ENCODE measurements around the gene RNF144A.
"Not testable (repeated sequence)": the region's sequence is repeated elsewhere in the genome, so short reads cannot be mapped to it uniquely, and the experiment has no call there.

RNF144A gene

DNA sequence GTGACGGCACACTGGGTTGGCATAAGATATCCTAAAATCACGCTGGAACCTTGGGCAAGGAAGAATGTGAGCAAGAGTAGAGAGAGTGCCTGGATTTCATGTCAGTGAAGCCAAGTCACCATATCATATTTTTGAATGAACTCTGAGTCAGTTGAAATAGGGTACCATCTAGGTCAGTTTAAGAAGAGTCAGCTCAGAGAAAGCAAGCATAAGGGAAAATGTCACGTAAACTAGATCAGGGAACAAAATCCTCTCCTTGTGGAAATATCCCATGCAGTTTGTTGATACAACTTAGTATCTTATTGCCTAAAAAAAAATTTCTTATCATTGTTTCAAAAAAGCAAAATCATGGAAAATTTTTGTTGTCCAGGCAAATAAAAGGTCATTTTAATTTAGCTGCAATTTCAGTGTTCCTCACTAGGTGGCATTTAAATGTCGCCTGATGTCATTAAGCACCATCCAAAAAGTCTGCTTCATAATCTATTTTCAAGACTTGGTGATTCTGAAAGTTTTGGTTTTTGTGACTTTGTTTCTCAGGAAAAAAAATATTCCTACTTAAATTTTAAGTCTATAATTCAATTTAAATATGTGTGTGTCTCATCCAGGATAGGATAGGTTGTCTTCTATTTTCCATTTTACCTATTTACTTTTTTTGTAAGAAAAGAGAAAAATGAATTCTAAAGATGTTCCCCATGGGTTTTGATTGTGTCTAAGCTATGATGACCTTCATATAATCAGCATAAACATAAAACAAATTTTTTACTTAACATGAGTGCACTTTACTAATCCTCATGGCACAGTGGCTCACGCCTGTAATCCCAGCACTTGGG lies 20.1 kb upstream of the RNF144A start:
- Histone ChIP-seq H3K27ac (no peak overlapping the region), H3K4me3 (ENCODE audit: low read depth, low read length) (no peak overlapping the region), H3K27me3 (replicated peaks) (no peaks in the 10 kb centered on the region), H3K36me3 (replicated peaks) (no peaks in the 10 kb centered on the region)
- in situ Hi-C loops (cut with HindIII; ENCODE audit: low pct_ligation_motif_present, low sequenced_read_pairs): no loop called here
- TF ChIP-seq, protein P1, sequence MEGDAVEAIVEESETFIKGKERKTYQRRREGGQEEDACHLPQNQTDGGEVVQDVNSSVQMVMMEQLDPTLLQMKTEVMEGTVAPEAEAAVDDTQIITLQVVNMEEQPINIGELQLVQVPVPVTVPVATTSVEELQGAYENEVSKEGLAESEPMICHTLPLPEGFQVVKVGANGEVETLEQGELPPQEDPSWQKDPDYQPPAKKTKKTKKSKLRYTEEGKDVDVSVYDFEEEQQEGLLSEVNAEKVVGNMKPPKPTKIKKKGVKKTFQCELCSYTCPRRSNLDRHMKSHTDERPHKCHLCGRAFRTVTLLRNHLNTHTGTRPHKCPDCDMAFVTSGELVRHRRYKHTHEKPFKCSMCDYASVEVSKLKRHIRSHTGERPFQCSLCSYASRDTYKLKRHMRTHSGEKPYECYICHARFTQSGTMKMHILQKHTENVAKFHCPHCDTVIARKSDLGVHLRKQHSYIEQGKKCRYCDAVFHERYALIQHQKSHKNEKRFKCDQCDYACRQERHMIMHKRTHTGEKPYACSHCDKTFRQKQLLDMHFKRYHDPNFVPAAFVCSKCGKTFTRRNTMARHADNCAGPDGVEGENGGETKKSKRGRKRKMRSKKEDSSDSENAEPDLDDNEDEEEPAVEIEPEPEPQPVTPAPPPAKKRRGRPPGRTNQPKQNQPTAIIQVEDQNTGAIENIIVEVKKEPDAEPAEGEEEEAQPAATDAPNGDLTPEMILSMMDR (IDR thresholded peaks at IDR 0.05; ENCODE audit: low read depth, low read length, missing control alignments): peak; percentile 52
- no peak for DNase-seq

DNA sequence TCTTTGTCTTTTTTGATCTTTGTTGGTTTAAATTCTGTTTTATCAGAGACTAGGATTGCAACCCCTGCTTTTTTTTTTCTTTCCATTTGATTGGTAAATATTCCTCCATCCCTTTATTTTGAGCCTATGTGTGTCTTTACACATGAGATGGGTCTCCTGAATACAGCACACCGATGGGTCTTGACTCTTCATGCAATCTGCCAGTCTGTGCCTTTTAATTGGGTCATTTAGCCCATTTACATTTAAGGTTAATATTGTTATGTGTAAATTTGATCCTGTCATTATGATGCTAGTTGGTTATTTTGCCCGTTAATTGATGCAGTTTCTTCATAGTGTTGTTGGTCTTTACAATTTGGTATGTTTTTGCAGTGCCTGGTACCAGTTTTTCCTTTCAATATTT lies 14.6 kb upstream of the RNF144A start:
- in situ Hi-C loops (cut with HindIII; ENCODE audit: low pct_ligation_motif_present, low sequenced_read_pairs); H3K36me3 ChIP-seq (replicated peaks); H3K27ac ChIP-seq; H3K4me3 ChIP-seq (ENCODE audit: low read depth, low read length); DNase-seq; H3K27me3 ChIP-seq (replicated peaks): not testable (repeated sequence)

DNA sequence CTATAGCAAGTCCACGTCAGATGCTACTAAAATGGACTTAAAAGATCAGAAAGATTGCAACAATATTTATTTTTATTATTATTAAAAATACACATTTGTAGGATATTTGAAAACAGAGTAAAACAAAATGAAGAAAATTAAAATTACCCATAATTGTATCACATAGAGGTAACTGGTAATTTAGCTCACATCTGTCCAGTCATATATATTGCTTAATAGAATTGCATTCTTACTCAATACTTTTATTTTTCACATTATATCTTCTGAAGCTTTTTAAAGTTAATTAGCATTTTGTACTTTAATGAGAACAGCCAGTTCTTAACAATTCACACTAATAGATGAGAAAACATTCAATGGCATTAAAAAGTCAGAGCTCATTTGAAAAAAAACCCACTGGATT lies 11.5 kb upstream of the RNF144A start:
- Histone ChIP-seq H3K27me3 (replicated peaks) (no peaks in the 10 kb centered on the region), H3K27ac (no peak overlapping the region), H3K36me3 (replicated peaks) (no peaks in the 10 kb centered on the region), H3K4me3 (ENCODE audit: low read depth, low read length) (no peak overlapping the region)
- DNase-seq: no peak
- TF ChIP-seq, protein P1 (IDR thresholded peaks at IDR 0.05; ENCODE audit: low read depth, low read length, missing control alignments): no peak
- in situ Hi-C loops (cut with HindIII; ENCODE audit: low pct_ligation_motif_present, low sequenced_read_pairs): no loop called here

DNA sequence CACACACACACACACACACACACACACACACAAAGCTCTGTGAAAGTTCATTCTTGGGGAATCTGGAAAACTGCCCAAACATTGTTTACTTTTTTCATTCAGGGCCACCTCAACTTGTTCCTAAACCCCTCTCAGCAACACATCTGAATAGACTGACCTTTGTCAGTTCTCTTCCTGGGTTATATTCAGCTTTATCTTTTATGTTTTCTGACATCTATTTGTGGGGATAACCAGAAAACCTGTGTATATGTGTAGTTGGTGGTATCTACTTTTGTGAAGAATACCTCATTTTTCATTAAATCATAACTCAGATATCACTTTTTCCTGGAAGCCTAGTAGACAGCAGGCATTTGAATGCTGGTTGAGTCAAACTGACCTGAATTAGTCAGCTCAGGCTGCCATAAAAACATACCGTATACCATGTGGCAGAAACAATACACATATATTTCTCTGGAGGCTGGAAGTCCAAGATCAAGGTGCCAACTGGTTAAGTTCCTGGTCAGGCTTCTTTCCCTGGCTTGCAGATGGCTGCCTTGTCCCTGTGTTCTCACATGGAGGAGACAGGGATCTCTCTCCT lies 11.0 kb upstream of the RNF144A start:
- TF ChIP-seq, protein P1 (IDR thresholded peaks at IDR 0.05; ENCODE audit: low read depth, low read length, missing control alignments): no peak
- no peak for DNase-seq
- H3K27ac ChIP-seq: no peak overlapping the region
- no peak overlapping the region for H3K4me3 ChIP-seq (ENCODE audit: low read depth, low read length)
- in situ Hi-C loops (cut with HindIII; ENCODE audit: low pct_ligation_motif_present, low sequenced_read_pairs): no loop called here
- no peaks in the 10 kb centered on the region for H3K27me3 ChIP-seq (replicated peaks)
- H3K36me3 ChIP-seq (replicated peaks): no peaks in the 10 kb centered on the region

DNA sequence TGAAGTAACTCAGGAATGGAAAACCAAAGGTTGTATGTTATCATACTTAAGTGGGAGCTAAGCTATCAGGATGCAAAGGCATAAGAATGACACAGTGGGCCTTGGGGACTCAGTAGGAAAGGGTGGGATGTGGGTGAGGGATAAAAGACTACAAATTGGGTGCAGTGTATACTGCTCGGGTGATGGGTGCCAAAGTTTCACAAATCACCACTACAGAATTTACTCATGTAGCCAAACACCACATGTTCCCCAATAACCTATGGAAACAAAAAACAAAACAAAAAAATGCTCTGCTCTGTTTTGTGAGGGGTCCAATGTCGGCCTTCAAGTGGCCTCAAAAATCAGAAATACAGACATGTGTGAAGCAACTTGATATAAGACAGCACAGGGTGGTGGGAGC lies 8.9 kb upstream of the RNF144A start:
- TF ChIP-seq, protein P1 (IDR thresholded peaks at IDR 0.05; ENCODE audit: low read depth, low read length, missing control alignments): no peak
- H3K4me3 ChIP-seq (ENCODE audit: low read depth, low read length): no peak overlapping the region
- DNase-seq: no peak
- H3K27me3 ChIP-seq (replicated peaks): no peaks in the 10 kb centered on the region
- in situ Hi-C loops (cut with HindIII; ENCODE audit: low pct_ligation_motif_present, low sequenced_read_pairs): no loop called here
- H3K36me3 ChIP-seq (replicated peaks): no peaks in the 10 kb centered on the region
- no peak overlapping the region for H3K27ac ChIP-seq

GRCh38 chr2:6909431-6910385 lies 7.5 kb upstream of the RNF144A start:
- in situ Hi-C loops (cut with HindIII; ENCODE audit: low pct_ligation_motif_present, low sequenced_read_pairs): no loop called here
- peak; percentile 20 for DNase-seq
- no peaks in the 10 kb centered on the region for H3K27me3 ChIP-seq (replicated peaks)
- H3K36me3 ChIP-seq (replicated peaks): no peaks in the 10 kb centered on the region
- TF ChIP-seq, protein P1 (IDR thresholded peaks at IDR 0.05; ENCODE audit: low read depth, low read length, missing control alignments): no peak
- H3K4me3 ChIP-seq (ENCODE audit: low read depth, low read length): no peak overlapping the region
- H3K27ac ChIP-seq: no peak overlapping the region
